Measurements from ENCODE around the gene TUBB3.
A peak's percentile ranks its signal among the peaks of the same experiment; 100 is the strongest.
"Not testable (repeated sequence)": the region's sequence is repeated elsewhere in the genome, so short reads cannot be mapped to it uniquely, and the experiment has no call there.

Gene TUBB3

DNA sequence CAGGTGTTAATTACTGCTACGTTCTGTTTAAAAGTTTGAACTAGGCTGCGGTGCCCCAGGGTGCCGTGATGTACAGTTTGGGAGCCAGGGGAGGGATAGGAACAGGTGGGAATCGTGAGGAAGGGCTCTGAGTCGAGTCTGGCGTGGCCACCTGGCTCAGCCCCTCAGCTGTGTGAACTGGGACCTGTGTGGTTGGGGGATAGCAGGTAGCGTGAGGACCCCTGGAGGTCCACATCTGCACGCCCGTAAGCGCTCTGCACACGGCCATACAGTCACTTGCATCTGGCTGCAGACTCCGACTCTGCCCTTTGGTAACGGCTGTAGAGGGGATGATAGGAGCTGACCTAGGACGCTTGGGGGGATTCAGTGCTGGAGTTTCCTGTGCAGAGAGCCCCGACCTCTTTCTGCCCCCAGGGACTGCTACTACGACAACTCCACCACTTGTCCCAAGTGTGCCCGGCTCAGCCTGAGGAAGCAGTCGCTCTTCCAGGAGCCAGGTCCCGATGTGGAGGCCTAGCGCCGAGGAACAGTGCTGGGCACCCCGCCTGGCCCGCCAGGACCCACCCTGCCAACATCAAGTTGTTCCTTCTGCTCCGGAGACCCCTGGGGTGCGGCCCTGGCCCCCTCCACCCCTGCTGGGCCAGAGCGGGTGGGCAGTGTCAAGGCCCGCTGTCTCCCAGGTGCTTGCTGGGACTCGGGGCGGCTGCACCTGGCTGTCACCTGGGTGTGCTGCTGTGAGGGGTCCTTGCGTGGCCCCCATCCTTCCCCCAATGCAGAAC, 42.5 kb downstream of the TUBB3 start:
- no peak for DNase-seq (ENCODE audit: low read depth)

DNA sequence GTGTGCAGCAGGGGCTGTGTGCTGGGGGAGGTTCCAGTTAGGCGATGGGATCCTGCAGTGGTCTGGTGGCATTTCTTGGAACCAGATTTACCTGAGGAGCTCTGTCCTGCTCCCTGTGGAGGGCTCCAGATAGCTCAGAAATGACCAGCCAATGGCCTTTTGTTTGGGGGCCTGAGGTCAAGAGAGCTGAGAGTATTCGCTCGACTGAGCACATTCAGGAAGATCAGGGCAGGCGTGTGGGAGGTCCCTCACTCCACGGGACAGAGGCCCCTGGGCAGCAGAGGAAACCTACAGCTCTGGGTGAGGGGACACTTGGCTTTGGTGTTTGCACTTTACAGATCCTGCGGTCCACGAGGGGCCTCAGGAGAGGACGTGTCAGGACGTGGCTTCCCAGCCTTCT, 43.6 kb downstream of the TUBB3 start:
- no peak for DNase-seq (ENCODE audit: low read depth)

DNA sequence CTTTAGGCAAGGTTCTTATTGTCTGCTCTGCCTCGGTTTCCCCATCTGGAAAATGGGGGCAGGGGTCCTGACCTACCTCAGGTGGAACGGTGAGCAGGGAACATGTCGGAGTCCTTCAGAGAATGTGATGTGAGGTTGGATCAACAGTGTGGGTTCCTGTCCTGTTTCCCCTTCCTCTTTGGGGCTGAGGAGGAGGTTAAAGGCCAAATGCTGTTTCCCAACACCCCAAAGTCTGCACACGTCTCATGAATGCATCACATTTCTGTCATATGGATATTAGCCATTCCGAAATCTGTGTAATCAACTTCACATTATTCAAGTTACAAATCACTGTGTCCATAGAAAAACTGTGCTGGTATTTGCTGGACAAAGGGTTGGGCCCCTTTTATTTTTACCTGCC, 44.3 kb downstream of the TUBB3 start:
- DNase-seq (ENCODE audit: low read depth): not testable (repeated sequence)

DNA sequence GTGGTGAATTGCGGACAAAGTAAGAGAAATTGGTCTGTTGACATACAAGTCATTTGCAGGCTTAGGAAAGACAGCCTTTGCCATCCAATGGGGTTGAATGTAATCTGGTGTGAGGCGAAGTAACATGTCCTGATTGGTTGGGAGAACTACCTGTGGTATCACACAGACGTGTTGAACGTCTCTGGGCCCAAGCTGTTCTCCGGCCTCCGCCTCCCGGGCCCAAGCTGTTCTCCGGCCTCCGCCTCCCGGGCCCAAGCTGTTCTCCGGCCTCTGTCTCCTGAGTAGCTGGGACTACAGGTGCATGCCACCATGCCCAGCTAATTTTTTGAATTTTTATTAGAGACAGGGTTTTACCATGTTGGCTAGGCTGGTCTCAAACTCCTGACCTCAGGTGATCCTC, 44.9 kb downstream of the TUBB3 start:
- not testable (repeated sequence) for DNase-seq (ENCODE audit: low read depth)

DNA sequence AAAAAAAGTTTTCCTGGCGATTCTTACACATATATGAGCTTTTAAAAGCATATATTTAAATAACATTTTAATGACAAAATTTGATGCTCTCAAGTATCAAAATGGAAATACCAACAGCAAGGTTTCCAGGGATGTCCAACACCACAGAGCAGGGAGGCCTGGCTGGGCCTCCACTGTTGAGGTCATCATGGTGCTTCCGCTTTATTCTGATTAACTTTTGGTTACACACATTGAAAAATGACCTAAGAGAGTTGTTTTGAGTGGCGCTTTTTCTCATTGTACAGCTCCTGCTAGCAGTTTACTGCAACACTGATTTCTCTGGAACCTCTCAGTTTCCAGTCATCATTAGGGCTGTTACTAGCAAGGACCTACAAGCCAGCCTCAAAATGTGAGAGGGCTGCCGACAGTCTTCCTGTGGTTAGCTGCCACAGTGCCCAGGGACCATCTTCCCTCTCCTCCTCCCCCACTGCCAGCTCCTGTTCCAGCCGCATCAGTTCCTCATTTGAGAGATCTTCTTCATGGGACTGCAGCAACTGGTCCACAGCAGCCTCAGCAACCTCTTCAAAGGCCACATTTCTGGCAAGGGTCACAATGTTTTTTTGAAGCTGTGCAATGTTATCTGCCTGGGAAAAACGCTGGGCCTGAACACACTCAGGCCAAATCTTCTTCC, 46.7 kb downstream of the TUBB3 start:
- no peak for DNase-seq (ENCODE audit: low read depth)

DNA sequence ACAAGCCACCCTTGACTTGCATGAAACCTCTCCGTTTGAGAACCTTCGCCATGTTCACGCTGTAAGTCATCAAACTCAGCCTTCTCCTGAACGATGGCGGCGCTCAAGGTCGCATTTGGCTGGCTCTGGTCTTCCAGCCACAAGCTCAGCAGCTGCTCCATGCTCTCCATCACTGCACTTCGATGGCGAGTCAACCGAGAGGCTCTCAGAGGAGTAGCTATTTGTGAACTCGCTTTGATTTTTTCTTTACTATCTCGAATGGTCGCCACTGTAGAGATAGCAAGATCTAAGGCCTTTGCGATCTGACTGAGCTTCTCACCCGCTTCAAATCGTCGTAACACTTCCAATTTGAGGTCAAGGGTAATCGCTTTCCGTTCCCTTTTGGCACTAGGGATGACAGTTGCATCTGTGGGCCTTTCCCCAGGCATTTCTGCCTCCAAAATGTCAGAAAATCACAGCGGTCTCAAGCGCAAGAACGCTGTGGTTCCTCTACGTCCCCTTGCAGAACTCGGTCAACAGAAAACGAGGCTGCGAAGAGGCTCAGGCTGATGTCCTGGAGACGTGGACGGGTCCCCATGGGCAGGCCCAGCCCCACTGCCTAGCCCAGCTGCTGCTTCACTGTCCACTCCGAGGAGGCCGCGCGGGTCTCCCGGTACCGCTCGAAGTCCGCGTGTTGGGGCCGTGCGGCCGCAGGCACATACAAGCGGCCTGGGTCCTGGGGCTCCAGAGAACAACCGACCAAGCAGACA, 48.5 kb downstream of the TUBB3 start:
- no peak for DNase-seq (ENCODE audit: low read depth)

DNA sequence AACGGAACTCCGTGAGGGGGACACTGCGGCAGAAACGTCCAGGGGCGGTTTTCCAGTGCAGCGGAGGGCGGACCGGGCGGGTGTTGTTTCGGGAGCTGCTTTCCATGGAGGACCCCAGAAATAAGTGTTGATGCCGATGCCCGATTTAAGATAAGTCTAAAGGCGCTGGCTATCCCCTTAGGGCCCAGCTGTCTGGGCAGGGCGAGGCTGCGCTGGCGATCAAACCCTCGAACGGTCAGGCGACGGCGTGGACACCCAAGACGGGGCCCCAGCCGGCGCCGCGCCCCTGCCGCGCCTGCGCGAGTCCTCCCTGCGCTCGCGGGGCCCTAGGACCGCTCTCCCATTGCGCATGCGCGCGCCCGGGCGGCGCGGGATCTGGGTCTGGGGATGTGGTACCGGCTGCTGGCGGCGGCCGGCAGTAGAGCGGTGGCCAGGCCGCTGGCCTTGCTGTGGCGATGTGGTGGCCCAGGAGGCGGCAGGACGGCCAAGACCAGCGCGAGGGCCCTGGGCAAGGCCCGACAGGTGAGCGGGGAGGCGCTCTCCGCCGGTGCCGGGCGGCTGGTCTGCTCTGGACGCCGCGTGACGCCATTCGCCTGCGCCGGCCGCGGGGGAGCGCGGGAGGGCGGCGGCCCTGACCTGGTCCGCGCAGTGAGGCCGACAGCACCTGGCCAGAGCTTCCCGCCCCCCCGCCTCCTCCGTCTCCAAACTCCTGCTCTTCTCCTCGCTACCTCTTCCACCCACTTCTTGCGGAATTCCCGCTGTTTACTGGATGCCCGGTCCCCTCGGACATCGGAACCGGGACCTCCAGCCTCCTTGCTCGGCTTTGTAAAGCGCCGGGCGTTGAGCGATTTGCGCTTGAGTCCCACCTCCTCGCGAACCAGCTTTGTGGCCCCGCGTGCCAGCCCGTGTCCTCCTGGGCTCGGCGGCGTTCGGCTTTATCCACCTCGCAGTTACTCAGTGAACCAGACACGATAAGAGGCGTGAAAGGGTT, 49.4 kb downstream of the TUBB3 start:
- DNase-seq (ENCODE audit: low read depth): peak; percentile 28

DNA sequence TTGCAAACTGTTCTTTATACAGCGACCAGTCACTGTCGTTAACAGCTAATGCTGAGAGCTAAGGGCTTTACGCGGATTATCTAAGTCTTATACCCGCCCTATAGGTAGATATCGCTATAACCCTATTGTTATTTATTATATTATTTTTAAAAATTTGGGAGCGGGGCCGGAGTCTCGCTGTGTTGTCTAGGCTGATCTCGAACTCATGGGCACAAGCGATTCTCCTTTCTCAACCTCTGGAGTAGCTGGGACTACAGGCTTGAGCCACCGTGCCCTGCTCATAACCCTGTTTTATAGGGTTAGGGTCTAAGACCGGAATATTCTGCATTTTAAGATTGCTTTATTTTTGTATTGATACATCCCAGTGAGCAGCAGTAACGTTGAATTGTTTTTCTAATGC, 50.1 kb downstream of the TUBB3 start:
- DNase-seq (ENCODE audit: low read depth): no peak

DNA sequence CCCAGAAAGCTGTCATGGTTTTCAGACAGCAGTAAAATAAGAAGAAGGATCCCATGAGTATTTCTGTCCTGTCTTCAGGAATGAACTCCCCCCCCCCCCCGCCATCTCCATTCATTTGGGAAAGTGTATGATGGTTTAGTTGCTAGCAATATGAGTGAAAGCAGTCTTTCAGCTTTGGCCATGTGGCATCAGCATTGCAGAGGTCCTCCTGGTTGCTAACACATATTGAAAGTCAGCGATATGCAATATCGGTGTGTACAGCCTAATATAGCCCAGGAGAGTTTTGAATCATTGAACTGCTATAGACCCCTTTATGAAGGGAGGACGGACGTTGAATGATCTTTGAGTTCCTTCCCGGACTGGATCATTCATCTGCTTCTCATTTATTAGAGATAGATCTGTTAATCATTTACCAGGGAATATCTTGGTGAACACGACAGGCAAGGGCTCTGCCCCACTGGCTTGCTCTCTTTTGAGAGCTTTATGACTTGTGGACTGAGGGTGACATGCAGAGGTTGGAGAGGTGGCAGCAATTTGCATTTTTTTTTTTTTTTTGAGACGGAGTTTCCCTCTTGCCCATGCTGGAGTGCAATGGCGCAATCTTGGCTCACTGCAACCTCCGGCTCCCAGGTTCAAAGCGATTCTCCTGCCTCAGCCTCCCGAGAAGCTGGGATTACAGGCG, 50.7 kb downstream of the TUBB3 start:
- DNase-seq (ENCODE audit: low read depth): no peak

DNA sequence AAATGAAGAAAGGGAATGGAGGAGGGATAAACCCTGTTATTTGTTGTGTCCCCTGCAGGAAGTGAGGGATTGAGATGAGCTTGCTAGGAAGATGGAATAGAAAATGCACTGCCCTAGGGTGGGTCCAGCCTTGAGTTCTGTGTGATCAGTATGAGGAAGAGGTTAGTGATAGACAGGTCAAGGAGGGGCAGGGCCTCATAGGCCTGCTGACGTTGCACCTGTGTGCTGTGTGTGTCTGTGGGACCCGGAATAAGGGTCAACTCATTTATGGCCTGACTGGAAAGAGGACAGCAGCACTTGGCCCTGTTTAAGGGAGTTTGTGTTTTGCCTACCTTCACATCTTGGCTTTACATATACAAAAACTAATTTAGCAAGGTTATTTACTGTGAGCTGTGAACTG, 51.7 kb downstream of the TUBB3 start:
- no peak for DNase-seq (ENCODE audit: low read depth)

DNA sequence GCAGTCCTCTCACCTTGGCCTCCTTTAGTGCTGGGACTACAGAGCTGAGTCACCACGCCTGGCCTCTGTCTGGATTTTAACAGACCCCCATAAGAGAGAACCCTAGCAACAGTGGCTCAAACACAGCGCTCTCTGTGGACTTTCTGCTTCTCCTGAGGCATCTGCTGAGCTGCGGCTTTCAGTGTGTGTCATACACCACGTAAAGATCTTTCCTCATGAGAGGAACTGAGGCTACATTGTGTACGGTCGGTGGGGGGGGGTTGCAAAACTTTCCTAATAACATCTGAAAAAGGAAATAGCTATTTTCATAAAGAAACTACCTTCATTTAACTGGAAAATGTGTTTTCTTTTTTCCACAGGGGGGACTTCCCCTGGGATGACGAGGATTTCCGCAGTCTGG, 58.3 kb downstream of the TUBB3 start:
- DNase-seq (ENCODE audit: low read depth): no peak

DNA sequence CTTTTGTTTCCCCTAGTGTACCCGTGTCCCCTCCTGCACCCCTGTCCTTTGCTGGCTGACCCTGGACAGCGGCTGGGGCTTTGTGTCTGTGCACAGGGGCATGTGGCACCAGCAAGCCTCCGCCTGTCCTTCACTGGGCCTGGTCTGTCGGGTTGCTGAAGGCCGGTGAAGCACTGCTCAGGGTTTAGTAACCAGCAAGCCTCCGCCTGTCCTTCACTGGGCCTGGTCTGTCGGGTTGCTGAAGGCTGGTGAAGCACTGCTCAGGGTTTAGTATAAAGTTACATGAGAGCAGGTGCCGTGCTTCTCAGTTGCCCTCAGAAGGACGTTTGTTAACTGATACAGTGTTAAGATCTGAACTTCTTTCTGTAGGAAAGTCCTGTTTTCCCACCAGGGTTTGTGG, 59.2 kb downstream of the TUBB3 start:
- DNase-seq (ENCODE audit: low read depth): no peak

DNA sequence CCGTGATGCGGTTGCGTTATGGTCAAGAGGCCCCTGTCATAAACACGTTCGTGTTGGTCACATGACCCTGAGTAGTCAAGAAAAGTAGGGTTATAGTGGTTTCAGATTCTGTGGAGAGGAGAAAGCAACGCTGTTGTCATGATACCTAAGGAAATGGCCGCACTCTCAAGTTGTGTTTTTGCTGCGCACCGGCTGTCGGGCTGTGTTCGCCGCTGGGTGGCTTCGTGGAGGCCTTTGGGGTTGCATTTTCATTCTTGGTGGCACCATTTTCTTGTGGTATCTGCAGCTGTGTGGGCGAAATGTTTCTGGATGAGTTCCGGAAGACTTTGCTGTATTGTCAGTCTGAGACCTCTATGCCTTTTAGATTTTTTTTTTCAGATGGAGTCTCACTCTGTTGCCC, 60.4 kb downstream of the TUBB3 start:
- DNase-seq (ENCODE audit: low read depth): no peak

DNA sequence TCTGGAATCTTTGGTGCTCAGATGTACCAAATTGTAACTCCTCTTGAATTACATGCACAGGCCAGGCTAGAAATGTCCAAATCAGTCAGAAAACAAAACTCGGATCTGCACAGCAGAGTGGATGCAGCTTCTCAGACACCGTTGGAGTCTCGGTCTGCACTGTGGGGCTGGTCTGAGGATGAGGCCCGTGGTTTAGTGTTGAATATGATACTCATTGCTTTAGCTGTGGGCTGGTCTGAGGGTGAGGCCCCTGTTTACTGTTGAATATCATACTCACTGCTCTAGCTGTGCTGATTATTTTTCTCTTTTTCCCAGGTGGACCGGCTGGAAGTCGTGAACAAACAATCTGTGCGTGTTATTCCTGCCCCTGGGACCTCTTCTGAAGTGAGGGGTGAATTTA, 61.1 kb downstream of the TUBB3 start:
- no peak for DNase-seq (ENCODE audit: low read depth)

DNA sequence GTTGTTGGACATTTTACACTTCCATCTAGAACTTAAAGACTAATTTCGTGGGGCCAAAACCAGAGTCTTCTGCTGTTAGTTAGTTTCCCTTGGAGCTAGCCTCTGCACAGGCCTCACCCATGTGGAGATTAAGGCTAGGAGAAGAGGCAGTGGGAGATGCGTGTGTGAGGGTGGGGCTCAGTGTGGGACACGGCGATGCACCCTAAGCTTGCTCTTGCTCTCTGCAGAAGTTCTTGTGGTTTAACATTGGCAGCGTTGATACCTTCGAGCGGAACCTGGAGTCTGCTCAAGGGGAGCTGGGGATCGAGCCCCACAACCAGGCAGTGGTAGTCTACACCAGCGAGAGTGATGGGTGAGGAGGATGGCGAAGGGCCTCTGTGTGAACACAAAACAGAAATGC, 62.1 kb downstream of the TUBB3 start:
- DNase-seq (ENCODE audit: low read depth): no peak

Data from non-pigmented ciliary epithelial cell (primary cell).